A673 (cell line): ENCODE data around the gene KIF4A. TPM values are rescaled to one million over a fixed set of nuclear protein-coding genes. Genes with fewer than 3 reads are reported as not detected.

ENCODE experiments used
- BruUV-seq: library from RNA; stranded (reverse); fragments of 400-500 nt; replicated peaks from 2 replicates; lab custom pipeline; 2021; lab: Mats Ljungman, UMichigan
- CTCF ChIA-PET: fragments of 300-600 bp; sonication (Branson Sonifier 250); formaldehyde crosslinking; loops from one replicate; lab custom pipeline; 2022; ENCODE audit warnings: antibody characterized with exemption; lab: Charles Lee
- POLR2A ChIA-PET: fragments of 300-600 bp; sonication (Branson Sonifier 250); formaldehyde crosslinking; loops from one replicate; lab custom pipeline; 2022; ENCODE audit warnings: antibody characterized with exemption; ENCODE audit not compliant: low non-redundant PET; lab: Charles Lee
- DNase-seq: peaks from one replicate; pipeline ENCODE4 v3.0.0-alpha.2; 2015; ENCODE audit warnings: low spot score
- H3K27ac ChIP-seq: fragments of 200-600 bp; sonication (generic); 2 replicates; pipeline ENCODE4 v1.5.1; 2016; ENCODE audit warnings: mixed run types, low read depth, mild to moderate bottlenecking, mixed read lengths, antibody characterized with exemption, low read length; ENCODE audit not compliant: poor library complexity, severe bottlenecking
- H3K27me3 ChIP-seq: fragments of 200-600 bp; sonication (generic); replicated peaks from 2 replicates; pipeline ENCODE4 v1.6.1; 2017; ENCODE audit warnings: mixed run types, low read depth, mild to moderate bottlenecking, mixed read lengths, antibody characterized with exemption, low read length; ENCODE audit not compliant: insufficient read depth, poor library complexity
- H3K36me3 ChIP-seq: fragments of 200-600 bp; sonication (generic); 2 replicates; pipeline ENCODE4 v1.6.1; 2016; ENCODE audit warnings: mixed run types, mild to moderate bottlenecking, mixed read lengths, antibody characterized with exemption, low read length; ENCODE audit not compliant: insufficient read depth, poor library complexity, severe bottlenecking
- H3K4me1 ChIP-seq: fragments of 200-600 bp; sonication (generic); 2 replicates; pipeline ENCODE4 v1.6.1; 2017; ENCODE audit warnings: mixed run types, mild to moderate bottlenecking, mixed read lengths, antibody characterized with exemption, low read length; ENCODE audit not compliant: insufficient read depth, poor library complexity, severe bottlenecking
- H3K4me3 ChIP-seq: fragments of 200-600 bp; sonication (generic); 2 replicates; pipeline ENCODE4 v1.5.1; 2016; ENCODE audit warnings: low read depth, mixed run types, mild to moderate bottlenecking, mixed read lengths, low read length; ENCODE audit not compliant: poor library complexity, severe bottlenecking
- H3K9me3 ChIP-seq: fragments of 200-600 bp; sonication (generic); 2 replicates; pipeline ENCODE4 v1.6.1; 2016; ENCODE audit warnings: mixed run types, low read depth, mild to moderate bottlenecking, mixed read lengths, antibody characterized with exemption, low read length; ENCODE audit not compliant: poor library complexity, severe bottlenecking
- EZH2 ChIP-seq: fragments of 200-600 bp; sonication (generic); IDR thresholded peaks from 2 replicates; pipeline ENCODE4 v1.6.1; 2017; ENCODE audit warnings: borderline replicate concordance, low read depth, mild to moderate bottlenecking, mixed read lengths, antibody characterized with exemption, low read length; ENCODE audit not compliant: poor library complexity, severe bottlenecking
- intact Hi-C: fragments of 100-400 bp; cut with micrococcal nuclease; formaldehyde crosslinking; loops from one replicate; pipeline ENCODE4 v1.10.0; 2022; ENCODE audit not compliant: unreplicated experiment
- total RNA-seq: library from RNA; stranded (reverse); gene quantifications from 2 replicates; pipeline ENCODE4 v1.2.3, GENCODE V29; 2021
- TF ChIP-seq, protein P1 (sequence below): fragments of 300-800, 200-600 bp; sonication (generic); conservative IDR thresholded peaks from 2 replicates; pipeline ENCODE4 v1.5.1; 2017; ENCODE audit warnings: low read depth, mild to moderate bottlenecking, antibody characterized with exemption, low read length, moderate library complexity, mixed read lengths

KIF4A gene
- total RNA-seq, 1 experiment from 2014 or later: 76.7 TPM

DNA sequence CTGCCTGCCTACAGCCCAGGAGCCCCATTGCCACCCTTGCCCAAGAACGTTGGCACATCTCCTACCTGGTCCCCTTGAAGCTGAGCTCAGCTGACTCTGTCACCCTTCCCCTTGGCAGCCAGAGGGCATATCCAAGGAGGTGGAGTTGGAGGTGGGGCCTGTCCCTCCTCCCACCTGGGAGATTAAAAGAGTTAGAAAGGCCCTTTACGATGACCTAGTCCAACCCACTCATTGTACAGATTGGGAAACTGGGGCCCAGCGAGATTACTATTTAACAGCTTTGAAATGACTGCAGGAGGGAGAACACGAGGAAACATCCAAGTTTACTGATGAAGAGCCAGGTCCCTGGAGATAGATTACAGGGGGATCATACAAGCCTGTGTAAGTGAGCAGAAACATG lies 29.8 kb upstream of the KIF4A start, which contains the start of gene P2RY4:
TSS of gene P2RY4 (minus strand) at position 101 of the 400 bp plus-strand sequence. CDS start 580 bp downstream, outside the sequence.
- Histone ChIP-seq H3K4me3 (no peak within 1 kb of the TSS), H3K27ac (no peak within 1 kb of the TSS), H3K27me3 (no peaks in the 10 kb centered on the region), H3K9me3 (no peaks in the 10 kb centered on the region), H3K36me3 (no peaks in the 10 kb centered on the region), H3K4me1 (no peaks in the 10 kb centered on the region)
- POLR2A ChIA-PET: no interaction called here
- no peak for DNase-seq
- CTCF ChIA-PET: no interaction called here
- no TSS peak for BruUV-seq
- no peak for TF ChIP-seq EZH2
- TF ChIP-seq, protein P1, sequence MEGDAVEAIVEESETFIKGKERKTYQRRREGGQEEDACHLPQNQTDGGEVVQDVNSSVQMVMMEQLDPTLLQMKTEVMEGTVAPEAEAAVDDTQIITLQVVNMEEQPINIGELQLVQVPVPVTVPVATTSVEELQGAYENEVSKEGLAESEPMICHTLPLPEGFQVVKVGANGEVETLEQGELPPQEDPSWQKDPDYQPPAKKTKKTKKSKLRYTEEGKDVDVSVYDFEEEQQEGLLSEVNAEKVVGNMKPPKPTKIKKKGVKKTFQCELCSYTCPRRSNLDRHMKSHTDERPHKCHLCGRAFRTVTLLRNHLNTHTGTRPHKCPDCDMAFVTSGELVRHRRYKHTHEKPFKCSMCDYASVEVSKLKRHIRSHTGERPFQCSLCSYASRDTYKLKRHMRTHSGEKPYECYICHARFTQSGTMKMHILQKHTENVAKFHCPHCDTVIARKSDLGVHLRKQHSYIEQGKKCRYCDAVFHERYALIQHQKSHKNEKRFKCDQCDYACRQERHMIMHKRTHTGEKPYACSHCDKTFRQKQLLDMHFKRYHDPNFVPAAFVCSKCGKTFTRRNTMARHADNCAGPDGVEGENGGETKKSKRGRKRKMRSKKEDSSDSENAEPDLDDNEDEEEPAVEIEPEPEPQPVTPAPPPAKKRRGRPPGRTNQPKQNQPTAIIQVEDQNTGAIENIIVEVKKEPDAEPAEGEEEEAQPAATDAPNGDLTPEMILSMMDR: no peak
- intact Hi-C loops: no loop called here

- Histone ChIP-seq H3K9me3 (no peaks in the 10 kb centered on the region), H3K36me3 (no peaks in the 10 kb centered on the region), H3K27me3 (no peaks in the 10 kb centered on the region), H3K4me3 (no peak overlapping the region), H3K4me1 (no peaks in the 10 kb centered on the region), H3K27ac (no peak overlapping the region)
- POLR2A ChIA-PET: no interaction called here
- CTCF ChIA-PET: interaction anchor here (0.6 to 1.6 kb wide), 2 partner anchors 130 to 188 kb away, joined by 5 to 6 read pairs; partner anchors contain the start of gene IGBP1
- TF ChIP-seq, protein P1: peak; percentile 57
- no peak for TF ChIP-seq EZH2
- BruUV-seq: no TSS peak
- intact Hi-C loops: no loop called here
- DNase-seq: peak; percentile 43
Observed at GRCh38 chrX:70262952-70263567, 26.8 kb upstream of the KIF4A start.

GRCh38 chrX:70264784-70265183 lies 25.1 kb upstream of the KIF4A start:
- H3K4me1 ChIP-seq: no peaks in the 10 kb centered on the region
- BruUV-seq: no TSS peak
- CTCF ChIA-PET: no interaction called here
- POLR2A ChIA-PET: no interaction called here
- H3K9me3 ChIP-seq: no peaks in the 10 kb centered on the region
- H3K27ac ChIP-seq: no peak overlapping the region
- no peak for TF ChIP-seq EZH2
- TF ChIP-seq, protein P1: no peak
- no peaks in the 10 kb centered on the region for H3K36me3 ChIP-seq
- no peak overlapping the region for H3K4me3 ChIP-seq
- peaks cover 4% of the 10 kb centered on the region for H3K27me3 ChIP-seq
- intact Hi-C loops: no loop called here
- DNase-seq: peak; percentile 11
